ENCODE measurements around the gene SDF2.

Gene SDF2, protein sequence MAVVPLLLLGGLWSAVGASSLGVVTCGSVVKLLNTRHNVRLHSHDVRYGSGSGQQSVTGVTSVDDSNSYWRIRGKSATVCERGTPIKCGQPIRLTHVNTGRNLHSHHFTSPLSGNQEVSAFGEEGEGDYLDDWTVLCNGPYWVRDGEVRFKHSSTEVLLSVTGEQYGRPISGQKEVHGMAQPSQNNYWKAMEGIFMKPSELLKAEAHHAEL

DNA sequence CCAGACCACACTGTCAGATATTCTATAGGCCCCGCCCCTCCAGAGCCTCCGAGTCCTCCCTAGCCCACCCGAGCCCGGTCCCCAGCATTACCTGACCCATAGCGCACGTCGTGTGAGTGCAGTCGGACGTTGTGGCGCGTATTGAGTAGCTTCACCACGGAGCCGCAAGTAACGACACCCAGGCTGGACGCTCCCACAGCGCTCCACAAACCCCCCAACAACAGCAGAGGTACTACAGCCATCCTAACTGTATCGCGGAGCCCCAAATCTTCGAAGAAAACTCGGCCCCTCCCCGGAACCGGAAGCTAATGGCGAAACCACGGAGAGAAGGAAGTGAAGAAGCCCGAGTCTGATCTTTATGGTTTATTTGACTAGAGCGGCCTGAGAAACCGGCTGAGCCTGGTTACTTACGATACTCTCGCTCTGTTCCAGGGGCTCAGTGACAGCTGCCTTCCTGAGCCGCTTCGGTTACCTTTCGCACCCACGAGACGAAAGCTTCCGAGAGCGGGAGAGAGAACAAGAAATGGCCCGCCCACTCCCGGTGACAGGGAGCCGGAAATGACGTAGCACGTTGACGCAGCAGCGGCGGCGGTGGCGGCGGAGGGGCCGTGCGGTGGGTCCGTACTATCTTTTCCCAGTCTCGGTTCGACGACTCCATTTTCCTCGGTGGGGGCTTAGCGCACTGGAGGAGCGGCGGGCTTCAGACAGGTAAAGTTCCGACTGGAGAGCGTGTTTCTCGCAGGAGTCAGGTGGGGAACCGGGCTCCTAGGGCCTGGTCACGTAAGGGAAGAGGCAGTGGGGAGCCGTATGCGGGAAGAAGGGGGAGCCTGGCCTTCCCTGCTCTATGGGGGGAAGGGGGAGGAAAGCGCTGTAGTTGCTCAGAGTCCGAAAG, at the start of gene SDF2, which contains the start of gene SUPT6H:
TSS of gene SDF2 (minus strand) at position 272 of the 892 bp plus-strand sequence. CDS start at position 242, 30 bp downstream.
TSS of gene SUPT6H (plus strand) at position 571 of the 892 bp plus-strand sequence. CDS start 11,197 bp downstream, outside the sequence.
- TF ChIP-seq FOXK2 (IDR thresholded peaks at IDR 0.05): no peak
- TF ChIP-seq BHLHE40 (IDR thresholded peaks at IDR 0.05; ENCODE audit: borderline replicate concordance): no peak
- TF ChIP-seq HDGF (IDR thresholded peaks at IDR 0.05; ENCODE audit: borderline replicate concordance): no peak
- peak; percentile 72 for TF ChIP-seq L3MBTL2 (conservative IDR thresholded peaks at IDR 0.05)
- TF ChIP-seq FOXA1 (IDR thresholded peaks at IDR 0.05): no peak
- no peak for TF ChIP-seq TARDBP (IDR thresholded peaks at IDR 0.05)
- TF ChIP-seq, protein P1, sequence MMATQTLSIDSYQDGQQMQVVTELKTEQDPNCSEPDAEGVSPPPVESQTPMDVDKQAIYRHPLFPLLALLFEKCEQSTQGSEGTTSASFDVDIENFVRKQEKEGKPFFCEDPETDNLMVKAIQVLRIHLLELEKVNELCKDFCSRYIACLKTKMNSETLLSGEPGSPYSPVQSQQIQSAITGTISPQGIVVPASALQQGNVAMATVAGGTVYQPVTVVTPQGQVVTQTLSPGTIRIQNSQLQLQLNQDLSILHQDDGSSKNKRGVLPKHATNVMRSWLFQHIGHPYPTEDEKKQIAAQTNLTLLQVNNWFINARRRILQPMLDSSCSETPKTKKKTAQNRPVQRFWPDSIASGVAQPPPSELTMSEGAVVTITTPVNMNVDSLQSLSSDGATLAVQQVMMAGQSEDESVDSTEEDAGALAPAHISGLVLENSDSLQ (IDR thresholded peaks at IDR 0.05): no peak; the same call in 1 of the 2 replicates
- no peak for TF ChIP-seq FOXM1 (IDR thresholded peaks at IDR 0.05; ENCODE audit: borderline replicate concordance)
- peak; percentile 42; the same call in 1 of the 2 replicates for TF ChIP-seq ELF4 (IDR thresholded peaks at IDR 0.05)
- no peak for TF ChIP-seq NFRKB (IDR thresholded peaks at IDR 0.05)
- ChIA-PET CTCF (interaction anchor here (0.6 to 1.9 kb wide), 4 partner anchors 9 to 387 kb away, joined by 3 to 8 read pairs (median 3); partner anchors contain the start of gene BLTP2), POLR2A (interaction anchor here (0.7 to 4.1 kb wide), 25 partner anchors 9 to 180 kb away, joined by 3 to 94 read pairs (median 5); partner anchors contain the start of genes BLTP2, FAM222B, NEK8 and PIGS)
- peak; percentile 89 for DNase-seq (ENCODE audit: extremely low spot score)

GRCh38 chr17:28710861-28711722, 49.4 kb upstream of the SDF2 start:
- TF ChIP-seq, protein P1 (IDR thresholded peaks at IDR 0.05): no peak
- no peak for TF ChIP-seq CTBP1 (IDR thresholded peaks at IDR 0.05; ENCODE audit: borderline replicate concordance)
- no peak; the same call in 1 of the 2 replicates for TF ChIP-seq SP1 (IDR thresholded peaks at IDR 0.05)
- 0 out of 2 replicates have a peak, but pooled peaks have one; percentile 34 for TF ChIP-seq ELF4 (IDR thresholded peaks at IDR 0.05)
- peak; percentile 94 for TF ChIP-seq L3MBTL2 (conservative IDR thresholded peaks at IDR 0.05)
- no peak for TF ChIP-seq FOXK2 (IDR thresholded peaks at IDR 0.05)
- no peak for TF ChIP-seq ARNT (IDR thresholded peaks at IDR 0.05)
- TF ChIP-seq HDGF (IDR thresholded peaks at IDR 0.05; ENCODE audit: borderline replicate concordance): no peak; the same call in 1 of the 2 replicates
- no peak for TF ChIP-seq FOXM1 (IDR thresholded peaks at IDR 0.05; ENCODE audit: borderline replicate concordance)
- CTCF ChIA-PET: interaction anchor here (0.7 to 2.8 kb wide), 6 partner anchors 8 to 122 kb away, joined by 3 to 14 read pairs (median 4); partner anchors contain the start of genes RPL23A and TLCD1
- DNase-seq (ENCODE audit: extremely low spot score): peak; percentile 85
- POLR2A ChIA-PET: interaction anchor here (0.7 to 15.7 kb wide), 18 partner anchors 9 to 241 kb away, joined by 3 to 309 read pairs (median 4); partner anchors contain the start of genes BLTP2, FAM222B, NEK8 and PHF12

GRCh38 chr17:28707339-28707720, 45.6 kb upstream of the SDF2 start:
- CTCF ChIA-PET: interaction anchor here (1.1 kb wide), 1 partner anchor 18 kb away, joined by 3 read pairs; no protein-coding TSS in a partner anchor
- DNase-seq (ENCODE audit: extremely low spot score): no peak
- POLR2A ChIA-PET: interaction anchor here (15.7 kb wide), 1 partner anchor 17 kb away, joined by 309 read pairs; the partner anchor contains the start of genes NEK8, RPL23A and TLCD1
- TF ChIP-seq FOXK2 (IDR thresholded peaks at IDR 0.05) (no peak), ZNF384 (IDR thresholded peaks at IDR 0.05) (no peak), TARDBP (IDR thresholded peaks at IDR 0.05) (no peak), CTBP1 (IDR thresholded peaks at IDR 0.05; ENCODE audit: borderline replicate concordance) (no peak), FOXM1 (IDR thresholded peaks at IDR 0.05; ENCODE audit: borderline replicate concordance) (no peak), BHLHE40 (IDR thresholded peaks at IDR 0.05; ENCODE audit: borderline replicate concordance) (no peak), L3MBTL2 (conservative IDR thresholded peaks at IDR 0.05) (no peak), HDGF (IDR thresholded peaks at IDR 0.05; ENCODE audit: borderline replicate concordance) (no peak), FOXA1 (IDR thresholded peaks at IDR 0.05) (no peak), SP1 (IDR thresholded peaks at IDR 0.05) (no peak)

- POLR2A ChIA-PET: interaction anchor here (1.1 to 15.7 kb wide), 3 partner anchors 9 to 45 kb away, joined by 3 to 309 read pairs (median 3); partner anchors contain the start of genes NEK8, RPL23A, SDF2 and SUPT6H
- DNase-seq (ENCODE audit: extremely low spot score): no peak
- TF ChIP-seq TARDBP (IDR thresholded peaks at IDR 0.05) (no peak), ELF4 (IDR thresholded peaks at IDR 0.05) (no peak), NFRKB (IDR thresholded peaks at IDR 0.05) (no peak)
- CTCF ChIA-PET: interaction anchor here (1.1 kb wide), 1 partner anchor 18 kb away, joined by 3 read pairs; no protein-coding TSS in a partner anchor
Measured at GRCh38 chr17:28706471-28707338, 45.0 kb upstream of the SDF2 start.

- ChIA-PET POLR2A (interaction anchor here (1.1 to 15.7 kb wide), 3 partner anchors 10 to 44 kb away, joined by 3 to 309 read pairs (median 3); partner anchors contain the start of genes NEK8, RPL23A, SDF2 and SUPT6H), CTCF (interaction anchor here (0.6 kb wide), 1 partner anchor 22 kb away, joined by 3 read pairs; no protein-coding TSS in a partner anchor)
- DNase-seq (ENCODE audit: extremely low spot score): no peak
- no peak for TF ChIP-seq ZNF384 (IDR thresholded peaks at IDR 0.05)
- no peak for TF ChIP-seq BHLHE40 (IDR thresholded peaks at IDR 0.05; ENCODE audit: borderline replicate concordance)
- TF ChIP-seq ELF4 (IDR thresholded peaks at IDR 0.05): no peak
- no peak for TF ChIP-seq L3MBTL2 (conservative IDR thresholded peaks at IDR 0.05)
- TF ChIP-seq FOXM1 (IDR thresholded peaks at IDR 0.05; ENCODE audit: borderline replicate concordance): no peak
- TF ChIP-seq, protein P1 (IDR thresholded peaks at IDR 0.05): no peak
- TF ChIP-seq NFRKB (IDR thresholded peaks at IDR 0.05): no peak
Measured at GRCh38 chr17:28705728-28706334, 44.1 kb upstream of the SDF2 start.

All from HEK293T (cell line).